PC-9 (cell line): ENCODE results near the gene FOXF1.

Experiments used
- CTCF ChIP-seq: fragments of 200-600 bp; sonication (generic); conservative IDR thresholded peaks from 2 replicates; pipeline ENCODE4 v1.6.1; 2017; ENCODE audit warnings: mixed run types, antibody characterized with exemption, mild to moderate bottlenecking, moderate library complexity
- EZH2 ChIP-seq: fragments of 200-600 bp; sonication (generic); IDR thresholded peaks from 2 replicates; pipeline ENCODE4 v1.8.0; 2017; ENCODE audit warnings: antibody characterized with exemption, low read depth

DNA sequence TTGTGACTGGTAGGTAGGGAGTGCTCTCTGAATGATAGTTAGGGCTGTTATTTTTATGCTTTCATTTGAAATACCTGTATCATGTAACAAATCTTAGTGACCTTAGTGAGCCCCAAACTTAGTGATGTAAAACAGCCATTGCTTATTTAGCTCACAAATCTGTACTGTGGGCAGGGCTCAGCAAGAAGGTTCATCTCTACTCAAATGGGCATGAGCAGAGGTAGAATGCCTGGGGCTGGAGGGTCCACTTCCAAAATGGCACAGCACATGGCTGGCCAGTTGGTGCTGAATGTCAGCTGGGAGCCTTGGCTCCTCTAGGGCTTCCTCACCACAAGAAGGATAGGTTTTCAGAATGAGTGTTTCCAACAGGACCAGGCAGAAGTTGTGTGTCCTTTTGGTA, 49.3 kb upstream of the FOXF1 start:
- no peak for TF ChIP-seq CTCF
- no peak for TF ChIP-seq EZH2
